Hematopoietic multipotent progenitor cell treated with erythropoietin and hydrocortisone succinate and interleukin-3 and kit ligand, for 4 days (in vitro differentiated cells): ENCODE results near the gene ATP2B2.

Source experiments
- DNase-seq: peaks from one replicate; pipeline ENCODE4 v3.0.0-alpha.2; 2015

The ATP2B2 gene

DNA sequence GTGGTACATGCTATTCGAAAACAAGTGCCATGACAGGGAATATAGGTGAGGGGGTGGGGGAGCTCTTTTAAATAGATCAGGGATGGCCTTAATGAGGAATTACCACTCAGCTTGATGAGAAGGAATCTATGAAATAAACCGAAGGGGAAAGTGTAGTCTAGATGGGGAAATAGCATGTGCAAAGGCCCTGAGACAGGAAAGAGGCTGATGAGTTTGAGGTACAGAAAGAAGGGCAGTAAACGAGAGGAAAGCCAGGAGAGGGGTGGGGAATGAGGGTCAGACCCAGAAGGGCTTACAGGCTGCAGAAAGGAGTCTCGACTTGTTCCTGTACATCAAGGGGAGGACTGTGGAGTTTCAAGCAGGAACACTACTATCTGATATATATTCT, 12.2 kb downstream of the ATP2B2 start:
- DNase-seq = no peak

DNA sequence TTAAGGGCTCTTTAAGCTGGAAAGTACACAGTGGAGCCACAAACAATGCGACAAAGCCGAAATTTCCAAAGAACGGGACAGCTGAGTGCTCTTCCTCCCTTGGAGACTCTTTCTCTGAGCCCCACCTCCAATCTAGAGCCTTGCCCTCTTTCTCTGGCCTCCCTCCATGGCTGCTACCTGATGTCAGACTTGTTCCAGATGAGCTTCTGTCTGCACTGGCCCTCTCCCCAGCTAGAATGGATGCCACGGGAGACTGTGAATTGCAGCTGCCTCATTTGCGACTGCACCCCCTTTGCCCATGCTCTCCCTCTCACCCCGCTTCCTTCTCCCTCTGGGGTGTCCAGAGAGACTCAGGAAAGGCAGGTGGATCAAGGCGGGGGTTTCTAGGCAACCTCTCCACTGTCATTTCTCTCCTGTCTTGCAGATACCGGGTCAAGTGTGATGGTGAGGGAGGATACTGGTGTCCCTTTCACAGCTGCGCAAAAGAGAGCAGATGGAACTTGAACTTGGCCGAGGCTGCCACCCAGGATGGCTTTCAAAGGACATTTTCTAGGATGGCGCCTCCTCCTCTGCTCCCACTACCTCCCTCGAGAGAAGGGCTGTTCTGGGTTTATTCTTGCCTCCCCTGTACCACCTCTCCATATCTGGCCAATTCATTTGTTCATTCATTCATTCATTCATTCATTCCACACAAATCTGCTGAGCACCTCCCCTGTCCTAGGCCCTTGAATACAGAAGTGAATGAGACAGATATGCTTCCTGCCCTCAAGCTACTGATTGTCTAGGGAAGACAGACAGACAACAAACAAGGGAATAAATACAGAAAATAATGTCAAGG, 12.8 kb downstream of the ATP2B2 start:
- no peak for DNase-seq

DNA sequence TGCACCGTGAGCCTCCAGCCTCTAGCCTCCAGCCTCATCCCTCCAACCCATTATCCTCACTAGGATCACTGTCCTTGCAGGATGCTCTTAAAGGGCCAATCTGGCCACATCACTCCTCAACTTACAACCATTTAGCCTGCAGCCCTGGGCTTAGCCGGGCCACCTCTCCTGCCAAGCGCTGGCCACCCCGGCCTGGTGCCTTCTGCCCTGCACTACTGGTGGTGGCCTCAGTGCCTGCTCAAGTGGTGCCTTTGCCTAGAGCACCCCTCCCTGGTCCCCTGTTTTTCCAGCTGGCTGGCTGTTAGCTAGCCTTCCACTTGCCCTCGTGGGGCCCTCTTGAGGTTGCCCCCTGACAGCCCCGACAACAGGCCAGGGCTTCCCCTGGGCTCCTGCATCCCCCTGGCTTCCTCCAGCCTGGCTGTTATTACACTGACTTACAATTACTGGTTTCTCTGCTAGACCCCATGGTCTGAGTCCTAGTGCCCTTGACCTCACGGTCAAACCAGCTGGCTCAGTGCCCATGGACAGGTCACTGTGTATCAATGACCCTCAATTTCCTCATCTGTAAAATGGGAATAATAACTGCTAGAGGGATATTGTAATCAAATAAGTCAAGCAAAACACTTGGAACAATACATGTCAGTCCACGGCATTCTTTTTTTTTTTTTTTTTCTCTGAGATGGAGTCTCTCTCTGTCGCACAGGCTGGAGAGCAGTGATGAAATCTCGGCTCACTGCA, 15.5 kb downstream of the ATP2B2 start:
- no peak for DNase-seq

DNA sequence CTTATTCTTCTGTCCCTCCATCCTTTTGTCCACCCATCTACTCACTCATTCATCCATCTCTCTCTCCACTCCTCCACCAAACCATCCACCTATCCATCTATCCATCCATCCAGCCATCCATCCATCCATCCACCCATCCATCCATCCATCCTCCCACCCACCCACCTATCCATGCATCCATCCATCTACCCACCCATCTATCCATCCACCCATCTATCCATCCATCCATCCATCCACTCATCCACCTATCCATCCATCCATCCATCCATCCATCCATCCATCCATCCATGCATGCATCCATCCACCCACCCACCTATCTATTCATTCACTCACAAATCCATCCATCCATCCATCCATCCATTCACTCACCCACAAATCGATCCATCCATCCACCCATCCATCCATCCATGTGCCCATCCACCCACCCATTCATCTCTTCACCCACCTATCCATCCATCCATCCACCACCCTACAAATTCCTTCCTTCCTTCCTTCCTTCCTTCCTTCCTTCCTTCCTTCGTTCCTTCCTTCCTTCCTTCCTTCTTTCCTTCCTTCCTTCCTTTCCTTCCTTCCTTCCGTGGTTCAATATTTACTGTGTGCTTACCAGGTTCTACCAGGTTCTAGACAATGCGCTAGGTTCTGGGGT, 17.3 kb downstream of the ATP2B2 start:
- no peak for DNase-seq

DNA sequence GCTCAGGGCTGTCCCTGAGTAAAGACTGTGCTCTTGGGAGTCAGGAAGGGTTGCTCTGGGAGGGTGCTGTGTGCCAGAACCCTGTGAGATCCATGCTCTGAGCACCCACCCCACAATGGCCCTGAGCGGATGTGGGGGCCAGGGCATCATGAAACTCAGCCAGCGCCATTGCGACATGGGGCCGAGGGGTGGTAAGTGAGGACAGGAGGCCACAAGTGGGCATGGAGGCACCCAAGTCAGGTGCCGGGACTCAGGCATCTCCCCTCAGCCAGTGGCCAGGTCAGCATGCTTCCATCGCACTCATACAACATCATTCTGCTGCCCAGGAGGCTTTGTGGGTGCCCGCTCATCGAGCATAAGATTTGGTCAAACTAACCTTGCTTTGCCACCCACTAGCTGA, 19.6 kb downstream of the ATP2B2 start:
- DNase-seq = no peak

DNA sequence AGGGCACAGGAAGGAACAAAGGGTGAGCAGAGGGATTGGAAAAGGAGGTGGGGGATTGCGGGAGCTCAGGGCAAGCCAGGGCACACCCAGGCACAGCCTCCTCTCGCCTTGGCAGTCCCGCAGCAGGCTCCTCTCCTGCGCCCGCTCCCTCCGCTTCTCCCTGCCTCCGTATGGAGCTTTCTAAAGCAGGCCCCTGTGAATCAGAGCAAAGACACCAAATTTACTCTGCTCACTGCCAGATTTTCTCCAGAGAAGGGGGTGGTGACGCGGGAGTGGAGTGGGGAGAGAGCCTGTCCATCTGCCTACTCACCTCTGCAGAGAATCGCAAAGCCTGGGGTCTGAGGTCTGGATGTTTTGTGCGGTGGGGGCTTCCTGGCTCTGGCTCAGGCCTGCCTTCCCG, 20.0 kb downstream of the ATP2B2 start:
- no peak for DNase-seq

DNA sequence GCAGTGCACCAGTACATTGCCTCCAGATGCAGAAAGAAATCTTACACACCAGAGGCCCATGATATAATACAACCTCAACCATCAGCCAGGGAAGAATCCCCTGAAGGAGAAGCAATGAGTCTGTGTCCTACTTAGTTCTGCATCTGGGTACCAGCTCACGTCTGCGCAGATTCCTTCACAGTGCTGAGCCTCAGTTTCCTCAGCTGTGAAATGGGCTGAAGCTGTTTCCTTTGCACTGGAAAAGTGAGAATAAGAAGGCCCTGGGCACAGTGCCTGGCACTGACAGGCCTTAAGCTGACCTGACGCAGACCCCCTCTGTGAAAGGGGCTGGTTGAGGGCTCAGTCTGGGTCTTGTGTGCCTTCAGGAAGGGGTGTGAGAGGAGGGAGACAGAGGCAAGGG, 20.7 kb downstream of the ATP2B2 start:
- DNase-seq = no peak

DNA sequence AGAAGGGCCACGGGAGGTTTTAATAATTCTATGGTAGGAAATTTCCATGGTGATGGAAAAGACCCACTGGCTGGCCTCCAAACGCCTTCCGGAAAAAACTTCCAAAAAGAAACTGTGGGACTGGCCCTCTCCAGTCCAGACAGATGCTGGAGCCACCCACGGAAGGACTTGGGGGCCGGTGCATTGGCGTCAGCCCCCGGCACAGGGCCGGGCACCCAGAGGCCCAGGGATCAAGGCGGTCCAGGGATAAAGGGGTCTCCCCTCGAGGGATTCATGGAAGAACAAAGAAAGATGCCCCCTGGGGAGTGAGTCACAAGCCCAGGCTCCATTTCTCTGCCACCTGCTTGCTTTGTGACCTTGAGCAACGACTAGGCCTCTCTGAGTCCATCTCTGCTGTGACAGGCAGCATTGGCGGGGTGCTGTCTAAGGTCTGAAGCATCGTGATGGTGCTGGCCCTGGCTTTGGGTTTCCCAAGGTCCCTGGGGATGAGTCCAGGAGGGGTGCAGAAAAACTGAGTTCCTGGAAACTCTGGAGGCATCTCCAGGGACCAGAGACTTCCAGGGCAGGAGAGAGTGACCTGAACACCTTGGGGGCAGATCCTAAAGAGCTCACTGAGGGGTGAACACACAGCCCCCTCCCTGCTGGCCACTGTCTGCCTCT, 21.6 kb downstream of the ATP2B2 start:
- DNase-seq = no peak

DNA sequence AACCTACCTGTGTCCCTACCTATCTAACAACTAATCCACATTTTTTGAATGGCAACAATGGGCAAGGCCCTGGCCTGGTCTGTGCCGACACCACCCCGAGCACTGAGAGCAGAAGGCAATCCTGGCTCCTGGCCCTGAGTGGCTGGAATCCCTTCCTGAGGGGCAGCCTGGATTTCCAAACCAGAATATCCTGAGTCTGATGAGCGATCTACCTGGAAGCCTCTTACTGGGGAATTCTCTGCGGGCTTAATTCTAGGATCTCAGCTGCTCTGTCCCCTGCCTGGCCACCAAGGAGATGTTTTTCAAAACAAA, 22.1 kb downstream of the ATP2B2 start:
- DNase-seq = no peak

DNA sequence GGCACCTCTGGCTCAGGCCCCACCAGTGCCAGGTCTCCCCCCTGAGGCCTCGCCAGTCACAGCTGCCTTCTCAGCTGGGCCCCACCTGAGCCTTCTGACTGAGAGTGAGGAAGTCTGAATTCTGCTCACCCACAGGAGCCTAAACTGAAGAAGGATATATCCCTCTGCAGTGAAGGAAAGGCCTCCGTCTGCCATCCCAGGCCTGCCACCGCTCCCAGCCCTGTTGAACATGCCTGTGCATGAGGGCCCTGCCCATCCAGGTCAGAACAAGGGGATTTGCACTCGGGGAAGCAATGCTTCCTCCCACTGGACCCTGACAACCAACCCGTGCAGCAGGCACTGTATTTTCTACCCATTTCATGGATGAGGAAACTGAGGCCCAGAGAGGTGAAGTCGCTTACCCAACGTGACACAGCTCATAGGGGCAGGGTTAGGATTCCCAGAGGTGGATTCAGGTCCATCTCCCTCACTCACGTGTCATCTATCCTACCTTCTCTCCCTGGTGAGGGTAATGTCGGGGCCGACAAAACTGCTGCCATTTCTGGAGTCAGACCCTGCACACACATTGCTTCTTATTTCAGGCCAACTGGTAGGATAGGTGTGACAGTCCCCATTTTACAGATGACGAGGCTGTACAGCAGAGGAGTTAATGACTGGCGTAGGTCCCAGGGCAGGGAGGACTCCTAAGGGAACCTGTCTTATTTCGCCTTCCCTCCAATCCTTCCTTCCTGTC, 22.6 kb downstream of the ATP2B2 start:
- DNase-seq = no peak

DNA sequence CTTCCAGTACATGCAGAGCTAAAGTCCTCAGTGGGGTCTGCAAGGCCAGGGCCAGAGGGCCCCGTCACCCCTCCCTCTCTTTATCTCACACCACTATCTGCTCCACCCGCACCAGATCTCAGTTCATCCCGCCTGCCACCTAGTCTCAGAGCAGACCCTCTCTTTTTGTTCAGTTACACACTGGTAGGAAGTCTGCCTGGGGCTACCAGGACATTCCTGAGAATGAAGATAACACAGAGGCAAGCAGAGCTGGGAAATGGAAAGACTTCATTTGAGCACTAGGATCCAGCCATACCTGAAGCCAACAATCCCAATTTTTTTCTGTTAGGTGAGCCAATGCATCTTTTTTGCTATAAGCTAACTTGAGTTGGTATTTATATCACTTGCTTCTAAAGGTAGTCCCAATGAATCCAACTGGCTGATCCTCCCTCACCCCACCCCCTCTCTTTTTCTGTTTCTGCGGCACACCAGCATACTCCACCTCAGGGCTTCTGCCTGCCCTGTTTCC, 24.5 kb downstream of the ATP2B2 start:
- DNase-seq = no peak

DNA sequence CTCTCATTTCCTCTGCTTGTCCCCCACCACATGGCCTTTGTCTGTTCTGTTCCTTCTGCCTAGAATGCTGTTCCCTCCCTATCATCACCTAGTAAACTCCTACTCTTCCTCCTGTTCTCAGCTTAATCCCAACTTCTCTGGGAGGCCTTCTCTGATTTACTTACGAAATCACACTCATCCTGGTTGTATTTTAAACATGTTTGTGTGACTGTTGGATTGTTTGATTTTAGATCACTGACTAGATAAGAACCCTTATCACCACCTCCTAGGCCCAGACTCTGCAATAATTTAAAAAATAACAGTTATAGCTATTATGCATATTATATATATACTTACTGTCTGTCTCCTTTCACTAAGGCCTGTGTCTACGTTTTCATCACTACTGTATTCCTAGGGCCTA, 26.1 kb downstream of the ATP2B2 start:
- DNase-seq = no peak

DNA sequence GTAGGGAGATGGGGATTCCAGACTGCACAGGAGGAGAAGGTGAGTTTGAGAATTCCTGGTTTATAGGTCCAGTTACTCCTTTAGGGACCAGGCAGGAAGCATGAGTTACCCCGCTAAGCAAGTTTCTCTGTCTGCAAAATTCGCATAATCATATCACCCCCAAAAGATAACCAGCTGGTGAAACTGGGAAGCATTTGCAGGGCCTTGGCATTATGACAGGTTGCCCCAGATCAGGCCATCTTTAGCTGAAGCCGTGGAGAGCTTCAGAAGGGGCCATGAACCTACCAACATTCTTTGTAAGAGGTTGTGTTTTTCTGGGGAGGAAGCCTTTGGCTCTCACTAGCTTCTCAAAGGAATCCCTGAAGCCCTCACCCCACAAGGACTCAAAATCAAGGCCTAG, 29.4 kb downstream of the ATP2B2 start:
- DNase-seq = no peak

DNA sequence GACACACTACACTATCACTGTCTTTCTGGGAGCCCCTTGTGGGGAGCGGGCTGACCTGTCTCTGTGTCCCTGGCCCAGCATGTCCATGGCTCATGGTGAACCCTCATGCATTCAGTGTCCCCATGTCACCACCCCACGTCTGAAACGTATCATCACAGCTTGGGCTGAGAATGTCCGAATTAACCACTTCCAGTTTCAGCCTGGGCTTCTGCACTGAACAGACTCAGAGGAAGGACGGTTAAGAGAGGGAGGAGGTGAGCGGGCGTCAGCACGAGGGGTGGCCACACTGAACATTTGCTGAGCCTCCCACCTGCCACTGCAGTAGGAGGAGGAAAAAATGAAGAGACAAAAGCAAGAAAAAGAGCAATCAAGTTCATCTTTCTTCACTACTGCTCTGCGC, 30.5 kb downstream of the ATP2B2 start:
- no peak for DNase-seq

DNA sequence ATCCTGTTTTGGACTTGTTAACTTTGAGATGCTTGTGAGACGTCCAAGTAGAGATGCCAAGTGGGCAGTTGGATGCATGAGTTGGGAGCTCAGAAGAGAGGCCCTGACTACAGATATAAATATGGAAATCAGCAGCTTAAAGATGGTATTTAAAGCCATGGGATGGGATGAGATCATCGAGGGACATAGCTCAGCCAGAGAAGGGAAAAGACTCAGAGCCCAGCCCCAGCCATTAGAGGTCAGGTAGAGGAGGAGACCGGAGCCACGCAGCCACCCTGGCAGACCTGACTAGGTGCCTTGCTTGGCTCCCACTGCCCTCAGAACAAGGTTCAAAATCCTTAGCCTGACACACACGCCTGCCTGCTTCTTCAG, 31.1 kb downstream of the ATP2B2 start:
- DNase-seq = no peak

DNA sequence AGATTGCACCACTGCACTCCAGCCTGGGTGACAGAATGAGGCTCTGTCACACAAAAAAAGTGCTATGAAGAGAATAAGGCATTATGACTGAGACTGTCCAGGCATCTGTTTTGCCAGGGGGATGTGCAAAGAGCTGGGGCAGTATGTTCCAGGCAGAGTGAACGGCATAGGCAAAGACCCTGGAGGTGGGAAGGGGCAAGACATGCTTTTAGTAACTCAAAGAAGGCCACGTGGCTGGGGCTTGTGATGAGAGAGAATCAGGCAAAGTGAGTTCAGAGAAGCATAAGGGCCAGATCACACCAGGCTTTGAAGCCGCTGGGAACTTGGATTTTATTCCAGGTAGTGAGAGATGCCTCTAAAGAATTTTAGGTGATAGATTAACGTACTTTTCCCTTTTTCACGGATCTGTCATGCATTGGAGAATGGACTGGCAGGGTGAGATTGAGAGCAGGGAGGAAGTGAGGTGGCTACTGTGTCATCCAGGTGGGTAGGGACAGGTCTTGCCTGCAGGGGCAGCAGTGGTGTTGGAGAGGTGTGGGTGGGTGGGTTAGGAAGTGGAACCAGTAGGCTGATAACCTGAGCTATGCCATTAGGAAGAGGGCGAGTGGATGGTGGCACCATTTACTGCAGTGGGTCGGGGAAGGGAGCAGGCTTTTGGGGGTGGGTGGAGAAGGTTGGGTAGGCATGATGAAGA, 31.7 kb downstream of the ATP2B2 start:
- no peak for DNase-seq

DNA sequence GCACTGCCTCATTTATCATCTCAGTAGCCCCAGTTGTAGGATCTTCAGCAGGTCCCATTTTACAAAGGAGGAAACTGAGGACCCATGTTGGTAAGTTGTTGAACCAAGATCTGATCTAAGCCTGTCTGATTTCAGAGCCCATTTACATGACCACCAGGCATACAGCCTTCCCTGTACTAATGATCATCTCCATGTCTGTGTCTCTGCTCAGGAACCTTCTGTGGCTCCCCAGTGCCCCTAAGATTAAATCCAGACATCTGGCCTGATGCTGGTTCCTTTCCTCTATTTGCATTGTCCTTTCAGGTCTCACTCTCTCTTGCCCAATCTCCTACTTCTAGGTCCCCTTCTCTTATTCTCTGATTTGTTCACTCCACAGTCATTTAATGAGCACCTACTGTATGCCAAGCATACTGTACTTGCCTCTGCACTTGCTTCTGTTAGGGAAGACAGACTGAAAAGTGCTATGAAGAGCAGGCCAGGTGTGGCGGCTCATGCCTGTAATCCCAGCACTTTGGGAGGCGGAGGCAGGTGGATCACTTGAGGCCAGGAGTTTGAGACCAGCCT, 32.4 kb downstream of the ATP2B2 start:
- DNase-seq = no peak

DNA sequence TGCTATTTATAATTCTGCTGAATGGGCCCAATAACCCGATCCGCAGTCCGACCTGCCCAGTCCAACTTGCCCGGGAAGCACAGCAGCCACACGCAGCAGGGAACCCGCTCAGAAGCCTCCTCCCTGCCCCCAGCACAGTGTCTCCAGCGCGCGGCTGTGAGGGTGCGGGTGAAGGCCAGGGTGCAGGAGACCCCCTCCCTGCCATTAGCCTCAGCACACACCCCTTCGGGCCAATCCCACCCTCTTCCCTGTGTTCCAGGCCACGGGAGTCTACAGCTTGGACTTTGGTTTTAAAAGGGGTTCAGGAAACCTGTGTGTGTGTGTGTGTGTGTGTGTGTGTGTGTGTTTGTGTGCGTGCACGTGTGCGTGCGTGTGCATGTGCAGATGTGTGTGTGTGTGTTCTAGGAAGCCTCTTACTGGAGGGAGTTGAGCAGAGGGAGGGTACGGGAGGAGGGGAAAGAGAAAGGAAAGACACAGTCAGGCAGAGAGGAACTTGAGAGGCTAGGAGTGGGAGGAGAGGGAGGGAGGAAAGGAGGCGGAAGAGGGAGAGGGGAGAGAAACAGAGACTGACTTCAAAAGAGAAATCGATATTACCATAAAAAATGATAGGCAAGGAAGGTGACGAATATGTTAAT, 34.2 kb downstream of the ATP2B2 start:
- DNase-seq = no peak

DNA sequence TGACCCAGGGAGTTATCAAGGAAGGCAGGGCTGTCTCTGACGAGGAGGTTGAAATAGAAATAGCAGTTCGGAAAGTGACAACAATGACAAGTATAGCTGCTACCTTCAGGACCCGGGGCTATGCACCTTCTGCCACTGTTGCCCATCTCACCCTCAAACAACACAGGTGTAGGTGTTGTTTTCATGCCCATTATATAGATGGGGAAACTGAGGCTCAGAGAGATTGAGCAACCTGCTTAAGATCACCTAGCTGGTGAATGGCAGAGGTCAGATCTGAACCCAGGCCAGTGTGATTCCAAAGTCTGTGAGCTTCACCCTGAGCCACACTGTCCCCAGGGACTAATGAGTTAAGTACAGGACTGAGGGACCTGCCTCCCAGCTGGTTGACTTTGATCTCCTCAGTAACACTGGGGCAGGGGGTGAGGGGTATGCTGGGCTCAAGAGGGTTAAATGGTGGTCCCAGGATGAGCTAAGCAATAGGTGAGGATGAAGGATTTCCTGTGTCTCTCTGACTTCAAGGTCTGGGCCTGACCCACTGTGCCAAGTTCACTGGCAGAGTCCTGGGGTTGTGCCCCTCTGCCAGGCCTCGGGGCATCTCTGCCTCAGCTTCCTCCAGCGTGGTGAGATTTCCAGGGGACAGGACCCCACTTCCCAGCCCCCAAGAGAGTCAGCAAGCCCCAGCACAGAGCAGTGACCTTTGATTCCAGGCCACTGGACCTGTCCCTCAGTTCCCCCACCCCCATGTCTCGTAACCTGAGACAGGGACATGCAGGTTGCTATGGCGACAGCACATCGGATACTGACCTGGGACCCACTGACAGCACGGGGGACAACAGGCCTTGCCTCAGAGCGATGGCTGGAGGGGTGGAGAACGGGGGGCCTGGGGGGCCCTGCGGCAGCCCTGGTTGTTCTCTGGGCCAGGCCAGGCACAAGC, 35.0 kb downstream of the ATP2B2 start:
- no peak for DNase-seq

DNA sequence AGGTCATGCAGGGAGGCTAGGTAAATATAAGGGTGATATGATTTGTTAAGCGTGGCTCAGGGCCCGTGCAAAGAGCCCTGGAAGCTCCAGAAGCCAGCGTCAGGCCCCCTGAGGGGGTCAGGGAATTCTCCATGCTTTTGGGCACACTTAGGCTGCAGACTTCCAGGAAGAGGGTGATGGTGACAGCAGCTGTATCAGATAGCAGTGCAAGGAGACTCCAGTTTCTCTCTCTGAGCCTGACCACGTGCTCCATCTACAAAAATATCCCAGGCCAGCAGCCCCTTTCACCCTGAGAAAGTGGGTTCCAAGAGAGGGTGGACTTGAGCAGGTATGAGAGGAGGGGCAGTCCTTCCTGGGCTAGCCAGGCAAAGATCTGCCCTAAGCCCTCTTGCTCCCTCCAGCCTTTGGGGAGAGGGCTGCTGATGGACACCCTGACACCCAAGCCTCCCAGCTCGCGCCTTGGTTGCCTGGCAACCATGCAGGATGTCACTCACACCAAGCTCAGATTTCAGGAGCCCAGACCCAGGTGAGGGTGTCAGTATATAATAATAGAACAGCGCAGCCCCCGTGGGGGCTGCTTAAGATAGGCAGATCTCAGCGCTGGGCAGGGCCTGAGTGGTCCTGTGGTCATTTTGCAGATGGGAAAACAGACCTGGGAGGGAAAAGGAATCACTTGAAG, 35.8 kb downstream of the ATP2B2 start:
- DNase-seq = no peak
